Raji (cell line): Measurements from ENCODE around the gene SLC26A3.

Source experiments
- POLR2A ChIP-seq: IDR thresholded peaks from 2 replicates; pipeline ENCODE4 v1.6.1; 2011; ENCODE audit warnings: low read depth, low read length, control low read depth; ENCODE audit not compliant: insufficient read depth

Gene SLC26A3

GRCh38 chr7:107725138-107725740 lies 77.8 kb downstream of the SLC26A3 start:
- TF ChIP-seq POLR2A: no peak

GRCh38 chr7:107723255-107723654 lies 79.8 kb downstream of the SLC26A3 start:
- no peak for TF ChIP-seq POLR2A

- TF ChIP-seq POLR2A: no peak
Measured at GRCh38 chr7:107721286-107721685, 81.7 kb downstream of the SLC26A3 start.

- no peak for TF ChIP-seq POLR2A
Measured at GRCh38 chr7:107718456-107719193, 84.4 kb downstream of the SLC26A3 start.

GRCh38 chr7:107715531-107715930 lies 87.5 kb downstream of the SLC26A3 start:
- no peak for TF ChIP-seq POLR2A
